ENCODE results near the gene MINDY2. TPM values are rescaled to one million over a fixed set of nuclear protein-coding genes. Genes with fewer than 3 reads are reported as not detected.

MINDY2 gene
- total RNA-seq, 1 experiment from 2014 or later, result 25.5 TPM

DNA sequence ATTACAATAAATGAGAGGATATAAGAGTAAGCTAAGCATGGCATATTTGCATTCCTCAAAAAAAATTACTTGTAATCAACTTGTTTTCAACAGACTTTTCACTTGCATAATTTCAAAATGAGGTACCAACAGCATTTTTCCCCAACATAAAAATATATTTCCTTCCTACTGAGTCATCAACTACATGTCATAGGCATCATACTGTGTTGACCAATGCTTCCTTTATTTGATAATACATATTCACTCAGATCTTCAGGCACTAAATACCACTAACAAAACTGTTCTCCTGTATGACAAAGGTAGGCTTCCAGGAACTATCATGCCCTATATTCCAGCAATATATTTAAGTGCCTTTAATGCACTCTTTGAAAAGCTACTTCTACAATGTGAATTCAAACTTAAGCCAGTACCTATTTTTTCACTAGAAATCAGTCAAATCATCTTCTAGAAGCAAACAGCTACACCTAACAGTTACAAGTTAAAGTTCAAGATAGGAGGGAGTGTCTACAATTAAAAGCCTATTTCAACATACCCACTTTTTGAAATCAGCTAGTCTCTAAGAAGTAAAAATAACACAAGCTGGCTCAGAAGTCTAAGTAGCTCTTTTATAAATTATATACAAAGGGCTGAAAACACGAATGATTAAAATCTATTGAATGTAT lies 32.9 kb upstream of the MINDY2 start:
- H3K36me3 Mint-ChIP-seq (ENCODE audit: insufficient read depth, unreplicated experiment), result peaks cover 3% of the 10 kb centered on the region
- Histone ChIP-seq H3K4me3 (ENCODE audit: low read depth, low read length) (no peak overlapping the region), H3K27me3 (replicated peaks; ENCODE audit: control insufficient read depth, insufficient read depth, low read length) (no peaks in the 10 kb centered on the region), H3K36me3 (ENCODE audit: control insufficient read depth, insufficient read depth, low read length) (no peaks in the 10 kb centered on the region), H3K9me3 (no peaks in the 10 kb centered on the region), H3K4me1 (peaks cover 16% of the 10 kb centered on the region)
- H3K4me3 Mint-ChIP-seq (ENCODE audit: unreplicated experiment), result no peak overlapping the region
- CTCF ChIA-PET, result no interaction called here
- no peak overlapping the region for H3K27ac Mint-ChIP-seq (ENCODE audit: unreplicated experiment)
- no peak for DNase-seq
- intact Hi-C loops (cut with micrococcal nuclease; ENCODE audit: unreplicated experiment), result no loop called here
- no peaks in the 10 kb centered on the region for H3K9me3 Mint-ChIP-seq (ENCODE audit: unreplicated experiment)
- peaks cover 26% of the 10 kb centered on the region for H3K4me1 Mint-ChIP-seq (ENCODE audit: low read depth, unreplicated experiment)
- no TSS peak for BruUV-seq (replicated peaks)
- no peaks in the 10 kb centered on the region for H3K27me3 Mint-ChIP-seq (ENCODE audit: insufficient read depth, unreplicated experiment)
- POLR2A ChIA-PET, result interaction anchor here (0.6 kb wide), 1 partner anchor 12 kb away, joined by 6 read pairs; no protein-coding TSS in a partner anchor
- TF ChIP-seq, protein P1, sequence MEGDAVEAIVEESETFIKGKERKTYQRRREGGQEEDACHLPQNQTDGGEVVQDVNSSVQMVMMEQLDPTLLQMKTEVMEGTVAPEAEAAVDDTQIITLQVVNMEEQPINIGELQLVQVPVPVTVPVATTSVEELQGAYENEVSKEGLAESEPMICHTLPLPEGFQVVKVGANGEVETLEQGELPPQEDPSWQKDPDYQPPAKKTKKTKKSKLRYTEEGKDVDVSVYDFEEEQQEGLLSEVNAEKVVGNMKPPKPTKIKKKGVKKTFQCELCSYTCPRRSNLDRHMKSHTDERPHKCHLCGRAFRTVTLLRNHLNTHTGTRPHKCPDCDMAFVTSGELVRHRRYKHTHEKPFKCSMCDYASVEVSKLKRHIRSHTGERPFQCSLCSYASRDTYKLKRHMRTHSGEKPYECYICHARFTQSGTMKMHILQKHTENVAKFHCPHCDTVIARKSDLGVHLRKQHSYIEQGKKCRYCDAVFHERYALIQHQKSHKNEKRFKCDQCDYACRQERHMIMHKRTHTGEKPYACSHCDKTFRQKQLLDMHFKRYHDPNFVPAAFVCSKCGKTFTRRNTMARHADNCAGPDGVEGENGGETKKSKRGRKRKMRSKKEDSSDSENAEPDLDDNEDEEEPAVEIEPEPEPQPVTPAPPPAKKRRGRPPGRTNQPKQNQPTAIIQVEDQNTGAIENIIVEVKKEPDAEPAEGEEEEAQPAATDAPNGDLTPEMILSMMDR (IDR thresholded peaks at IDR 0.05; ENCODE audit: insufficient read depth in 1 of 2, low read depth in 1 of 2, low read length in 1 of 2, severe bottlenecking in 1 of 2, unreplicated experiment in 1 of 2), result no peak

DNA sequence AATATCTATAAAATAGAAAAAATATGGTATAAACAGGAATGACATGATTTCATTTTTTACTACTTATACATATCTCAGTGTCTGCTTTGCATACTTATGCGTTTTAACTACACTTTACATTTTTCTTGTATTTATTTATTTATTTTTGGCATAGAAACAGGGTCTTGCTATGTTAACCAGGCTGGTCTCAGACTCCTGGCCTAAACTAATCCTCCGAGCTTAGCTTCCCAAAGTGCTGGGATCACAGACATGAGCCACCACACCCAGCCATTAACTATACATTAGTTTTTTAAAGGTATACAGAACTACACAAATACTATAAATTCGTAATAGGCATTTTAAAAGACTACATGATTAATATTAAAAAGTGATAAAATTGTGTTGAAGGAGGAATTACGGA lies 30.7 kb upstream of the MINDY2 start:
- no TSS peak for BruUV-seq (replicated peaks)
- peaks cover 13% of the 10 kb centered on the region for H3K4me1 ChIP-seq
- H3K4me3 Mint-ChIP-seq (ENCODE audit: unreplicated experiment), result no peak overlapping the region
- no peaks in the 10 kb centered on the region for H3K36me3 ChIP-seq (ENCODE audit: control insufficient read depth, insufficient read depth, low read length)
- no peaks in the 10 kb centered on the region for H3K27me3 ChIP-seq (replicated peaks; ENCODE audit: control insufficient read depth, insufficient read depth, low read length)
- H3K4me3 ChIP-seq (ENCODE audit: low read depth, low read length), result no peak overlapping the region
- intact Hi-C loops (cut with micrococcal nuclease; ENCODE audit: unreplicated experiment), result loop anchor here (10.0 kb wide), 1 partner anchor 296 kb away; no protein-coding TSS in a partner anchor
- no peaks in the 10 kb centered on the region for H3K9me3 ChIP-seq
- CTCF ChIA-PET, result no interaction called here
- POLR2A ChIA-PET, result no interaction called here
- no peak for DNase-seq
- H3K4me1 Mint-ChIP-seq (ENCODE audit: low read depth, unreplicated experiment), result peaks cover 19% of the 10 kb centered on the region
- TF ChIP-seq, protein P1 (IDR thresholded peaks at IDR 0.05; ENCODE audit: insufficient read depth in 1 of 2, low read depth in 1 of 2, low read length in 1 of 2, severe bottlenecking in 1 of 2, unreplicated experiment in 1 of 2), result no peak
- peaks cover 5% of the 10 kb centered on the region for H3K36me3 Mint-ChIP-seq (ENCODE audit: insufficient read depth, unreplicated experiment)
- no peaks in the 10 kb centered on the region for H3K27me3 Mint-ChIP-seq (ENCODE audit: insufficient read depth, unreplicated experiment)
- no peaks in the 10 kb centered on the region for H3K9me3 Mint-ChIP-seq (ENCODE audit: unreplicated experiment)
- H3K27ac Mint-ChIP-seq (ENCODE audit: unreplicated experiment), result no peak overlapping the region

DNA sequence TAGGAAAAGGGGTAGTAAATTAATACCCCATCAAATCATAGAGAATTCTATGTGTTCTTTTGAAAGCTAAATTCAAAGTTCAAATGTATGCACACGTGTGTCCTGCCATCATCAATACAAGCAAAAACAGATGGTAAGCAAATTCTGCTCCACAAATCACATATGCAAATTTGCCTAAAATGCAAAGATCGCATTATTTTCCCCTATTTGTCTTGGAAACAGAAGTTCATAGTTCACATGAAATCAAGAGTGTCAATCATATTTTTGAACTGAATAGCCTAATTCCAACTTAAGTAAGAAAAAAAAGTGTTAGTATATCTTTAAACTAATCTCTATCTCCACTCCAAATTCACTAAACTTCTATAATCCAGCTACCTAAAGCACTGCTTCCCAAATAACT lies 30.1 kb upstream of the MINDY2 start:
- TF ChIP-seq, protein P1 (IDR thresholded peaks at IDR 0.05; ENCODE audit: insufficient read depth in 1 of 2, low read depth in 1 of 2, low read length in 1 of 2, severe bottlenecking in 1 of 2, unreplicated experiment in 1 of 2), result no peak

More for the DNA sequence above, 30.1 kb upstream of the MINDY2 start:
- Mint-ChIP-seq H3K4me1 (ENCODE audit: low read depth, unreplicated experiment) (peaks cover 17% of the 10 kb centered on the region), H3K36me3 (ENCODE audit: insufficient read depth, unreplicated experiment) (peaks cover 5% of the 10 kb centered on the region), H3K4me3 (ENCODE audit: unreplicated experiment) (no peak overlapping the region), H3K27ac (ENCODE audit: unreplicated experiment) (no peak overlapping the region), H3K9me3 (ENCODE audit: unreplicated experiment) (no peaks in the 10 kb centered on the region), H3K27me3 (ENCODE audit: insufficient read depth, unreplicated experiment) (no peaks in the 10 kb centered on the region)
- DNase-seq, result no peak
- CTCF ChIA-PET, result no interaction called here
- POLR2A ChIA-PET, result no interaction called here
- Histone ChIP-seq H3K4me1 (peaks cover 9% of the 10 kb centered on the region; the same call in 1 of the 2 replicates), H3K4me3 (ENCODE audit: low read depth, low read length) (no peak overlapping the region), H3K27me3 (replicated peaks; ENCODE audit: control insufficient read depth, insufficient read depth, low read length) (no peaks in the 10 kb centered on the region), H3K36me3 (ENCODE audit: control insufficient read depth, insufficient read depth, low read length) (no peaks in the 10 kb centered on the region), H3K9me3 (no peaks in the 10 kb centered on the region)
- BruUV-seq (replicated peaks), result no TSS peak
- intact Hi-C loops (cut with micrococcal nuclease; ENCODE audit: unreplicated experiment), result loop anchor here (10.0 kb wide), 1 partner anchor 296 kb away; no protein-coding TSS in a partner anchor

Measured in Caco-2 (cell line).